ENCODE measurements around the gene DAZAP1.

The DAZAP1 gene

GRCh38 chr19:1390890-1391423, 16.4 kb upstream of the DAZAP1 start:
- DNase-seq (ENCODE audit: low spot score), result no peak
- Histone ChIP-seq H3K27ac (no peak overlapping the region), H3K4me3 (no peak overlapping the region)
- TF ChIP-seq CTCF (IDR thresholded peaks at IDR 0.05), result no peak

- Histone ChIP-seq H3K4me3 (no peak overlapping the region), H3K27ac (no peak overlapping the region)
- no peak for DNase-seq (ENCODE audit: low spot score)
- TF ChIP-seq CTCF (IDR thresholded peaks at IDR 0.05), result no peak
Observed at GRCh38 chr19:1392407-1392806, 15.0 kb upstream of the DAZAP1 start.

- no peak for DNase-seq (ENCODE audit: low spot score)
- Histone ChIP-seq H3K27ac (no peak overlapping the region), H3K4me3 (no peak overlapping the region)
- no peak for TF ChIP-seq CTCF (IDR thresholded peaks at IDR 0.05)
Observed at GRCh38 chr19:1392939-1393530, 14.4 kb upstream of the DAZAP1 start.

- no peak for TF ChIP-seq CTCF (IDR thresholded peaks at IDR 0.05)
- no peak overlapping the region for H3K4me3 ChIP-seq
- DNase-seq (ENCODE audit: low spot score), result no peak
- H3K27ac ChIP-seq, result no peak overlapping the region
Observed at GRCh38 chr19:1393841-1394240, 13.5 kb upstream of the DAZAP1 start.

- H3K4me3 ChIP-seq, result no peak overlapping the region
- no peak for TF ChIP-seq CTCF (IDR thresholded peaks at IDR 0.05)
- no peak for DNase-seq (ENCODE audit: low spot score)
- no peak overlapping the region for H3K27ac ChIP-seq
Observed at GRCh38 chr19:1394252-1395193, 12.9 kb upstream of the DAZAP1 start.

GRCh38 chr19:1395194-1396018, 12.0 kb upstream of the DAZAP1 start:
- Histone ChIP-seq H3K27ac (no peak overlapping the region), H3K4me3 (no peak overlapping the region)
- no peak for DNase-seq (ENCODE audit: low spot score)
- no peak for TF ChIP-seq CTCF (IDR thresholded peaks at IDR 0.05)

Measured in coronary artery (tissue), 2 donors.